Left hindlimb (tissue), 1 donor: ENCODE measurements around the gene AGPAT4.
A peak's percentile ranks its signal among the peaks of the same experiment; 100 is the strongest.

Experiments
- DNase-seq: peaks from one replicate; pipeline ENCODE4 v3.0.0-alpha.2; 2018

The AGPAT4 gene

DNA sequence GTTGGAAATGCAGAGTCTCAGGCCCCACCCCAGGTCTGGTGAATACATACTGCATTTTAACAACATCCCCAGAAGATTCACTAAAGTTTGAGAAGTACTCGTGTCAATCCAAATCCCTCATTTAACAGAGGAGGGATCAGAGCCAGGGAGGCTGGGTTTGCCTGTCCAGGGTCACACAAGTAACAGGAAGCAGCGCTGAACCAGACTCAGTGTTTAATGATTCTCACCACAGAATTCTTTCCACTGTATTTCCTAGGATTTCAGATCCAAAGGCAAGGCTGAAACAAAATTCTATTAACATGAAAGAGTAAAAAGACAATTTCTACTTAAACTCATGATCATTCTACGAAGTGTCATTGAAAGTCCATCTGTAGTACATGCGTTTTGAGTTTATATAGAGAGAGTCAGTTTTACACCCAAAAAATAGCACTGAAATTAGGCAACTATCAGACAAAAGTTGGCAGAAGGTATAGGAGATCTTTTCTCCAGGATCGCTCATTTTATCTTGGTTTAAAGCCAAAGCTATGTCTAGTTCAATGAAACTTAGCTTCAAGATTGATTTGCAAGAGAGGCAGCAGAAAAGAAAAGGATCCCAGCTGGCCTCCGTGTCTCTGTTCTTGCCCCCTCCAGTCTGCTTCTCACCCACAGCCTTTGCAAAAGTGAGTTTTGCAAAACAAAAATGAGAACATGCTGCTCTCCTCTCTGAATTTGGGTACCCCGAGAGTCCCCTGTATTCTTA lies 6.0 kb upstream of the AGPAT4 start:
- DNase-seq: no peak

- no peak for DNase-seq
These were observed 2.8 kb upstream of the AGPAT4 start for GRCh38 chr6:161276605-161277155.

DNA sequence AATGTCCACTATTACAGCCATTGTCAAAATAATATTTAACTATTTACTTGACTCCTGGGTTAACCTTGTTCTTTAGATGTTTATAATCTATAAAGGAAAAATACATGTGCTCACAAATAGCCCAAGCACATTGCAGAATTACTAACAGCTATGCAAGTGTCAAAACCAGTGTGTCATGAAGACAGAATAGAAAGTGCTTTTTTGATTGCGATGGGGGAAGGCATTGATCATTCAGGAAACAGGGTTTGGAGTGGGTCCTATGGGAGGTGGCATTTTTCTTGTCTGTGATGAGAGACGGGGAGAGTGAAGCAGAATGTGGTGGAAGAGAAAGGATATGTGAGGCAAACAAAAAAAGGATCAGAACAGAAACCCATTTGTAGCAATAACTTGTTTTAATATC lies 1.0 kb upstream of the AGPAT4 start:
- DNase-seq: no peak

DNA sequence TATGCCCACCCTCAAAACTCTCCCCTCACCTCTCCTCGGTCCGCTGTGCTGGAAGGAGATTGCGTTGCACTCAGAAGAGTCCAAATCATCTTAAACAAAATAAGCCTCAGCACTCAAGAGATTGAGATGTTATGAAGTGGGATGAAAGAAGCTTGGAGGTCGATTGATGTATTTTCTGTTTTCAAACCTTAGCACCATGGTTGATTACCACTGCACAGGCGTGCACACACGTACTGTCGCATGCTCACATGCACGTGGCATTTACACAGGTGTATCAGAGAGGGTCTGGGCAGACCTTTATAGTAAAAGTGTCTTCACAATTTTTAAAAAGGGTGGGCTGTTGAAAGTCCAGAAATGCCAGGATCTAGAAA lies 612 bp upstream of the AGPAT4 start:
- no peak for DNase-seq

DNA sequence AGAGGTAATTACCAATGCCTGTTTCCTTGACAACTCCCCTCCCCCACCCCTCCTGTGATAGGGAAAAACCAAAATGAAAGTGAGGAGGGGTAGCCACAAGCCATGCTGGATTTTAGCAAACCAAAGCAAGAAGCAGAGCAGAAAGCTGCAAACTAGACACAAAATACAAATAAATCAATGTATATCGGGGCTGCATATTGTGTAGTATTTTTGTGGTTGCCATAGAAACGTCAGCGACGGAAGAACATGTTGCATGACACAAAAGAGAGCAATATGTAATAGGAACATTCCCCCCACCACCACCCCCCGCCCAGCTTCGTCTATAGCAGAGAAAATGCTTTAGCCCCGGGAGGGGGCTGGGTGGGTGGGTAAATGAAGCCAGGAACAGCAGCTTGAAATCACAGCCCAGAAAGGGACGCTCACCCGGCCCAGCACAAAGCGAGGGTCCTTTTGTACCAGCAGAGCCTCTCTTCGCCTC lies 548 bp downstream of the AGPAT4 start:
- peak; percentile 79 for DNase-seq

DNA sequence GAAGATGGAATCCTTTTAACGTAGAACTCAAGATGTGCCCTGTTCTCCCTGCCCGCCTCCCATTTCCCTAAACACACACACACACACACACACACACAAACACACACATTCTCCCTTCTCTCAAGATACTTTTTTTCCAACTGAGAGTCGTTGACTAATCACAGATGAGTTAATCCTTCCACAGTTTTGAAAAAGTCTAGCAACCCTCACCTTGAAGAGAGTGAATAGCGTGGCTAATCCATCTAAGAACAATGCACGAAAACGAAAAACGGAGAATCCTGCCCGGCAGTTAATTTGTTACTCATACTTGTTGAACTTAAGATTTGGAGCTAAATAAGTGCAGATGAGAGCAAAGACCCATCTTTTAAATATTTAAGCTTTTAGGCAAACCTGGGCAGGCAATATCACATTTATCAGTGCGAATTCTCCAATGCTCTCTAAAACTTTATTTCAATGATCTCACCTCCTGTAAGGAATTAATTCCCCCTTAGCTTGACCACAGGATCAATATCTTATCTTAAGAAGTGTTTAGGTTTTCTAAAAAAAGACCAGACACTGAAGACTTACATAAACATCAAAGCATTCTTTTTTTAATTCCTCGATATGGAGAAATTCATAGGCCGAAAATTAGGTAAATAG lies 1.1 kb downstream of the AGPAT4 start:
- DNase-seq: no peak

DNA sequence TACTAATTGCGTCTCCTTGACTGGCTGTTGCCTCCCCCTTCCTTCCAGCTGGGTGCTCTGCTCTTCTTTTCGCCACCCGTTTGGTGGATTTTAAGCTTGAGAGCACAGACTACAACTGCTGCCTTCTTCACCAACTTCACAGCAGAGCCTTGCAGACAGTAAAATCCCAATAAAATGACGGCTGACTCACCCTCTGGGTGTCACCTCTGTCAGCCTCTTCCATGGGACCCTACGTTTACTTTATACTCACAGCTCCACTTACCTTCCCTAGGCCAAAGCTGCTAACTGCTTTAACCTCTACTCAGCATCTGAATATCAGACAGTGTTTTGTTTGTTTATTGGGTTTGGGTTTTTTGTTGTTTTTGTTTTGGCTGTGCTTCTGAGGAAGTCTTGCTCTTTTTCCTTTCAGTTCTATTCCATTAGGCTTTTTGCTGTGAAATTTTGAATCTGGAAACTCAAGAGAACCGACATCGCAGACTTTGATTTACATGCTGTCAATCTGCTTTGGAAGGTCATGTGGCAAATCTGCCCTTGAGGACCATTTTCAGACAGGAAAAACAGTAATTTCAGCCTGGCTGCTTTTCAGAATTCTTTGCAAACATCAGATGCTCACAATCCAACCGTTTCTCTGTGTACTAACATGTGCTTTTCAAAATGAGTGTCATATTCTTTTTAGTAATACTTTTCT lies 2.4 kb downstream of the AGPAT4 start:
- no peak for DNase-seq

GRCh38 chr6:161270116-161270515 lies 3.7 kb downstream of the AGPAT4 start:
- no peak for DNase-seq

DNA sequence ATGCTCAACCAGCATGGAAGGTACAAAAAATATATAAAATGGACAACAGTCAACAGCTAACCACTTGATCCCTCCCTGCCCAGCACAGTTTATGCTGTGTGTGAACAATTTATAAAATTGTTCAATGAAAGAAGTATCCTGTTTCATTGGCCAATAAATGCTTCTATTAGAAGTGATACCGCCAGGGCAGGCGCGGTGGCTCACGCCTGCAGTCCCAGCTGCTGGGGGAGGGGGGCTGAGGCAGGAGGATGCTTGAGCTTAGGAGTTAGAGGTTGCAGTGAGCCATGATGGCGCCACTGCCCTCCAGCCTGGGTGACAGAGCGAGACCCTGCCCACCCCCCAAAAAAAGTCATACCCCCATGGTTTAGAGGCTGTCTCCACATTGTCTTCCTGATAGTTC lies 4.6 kb downstream of the AGPAT4 start:
- DNase-seq: no peak

DNA sequence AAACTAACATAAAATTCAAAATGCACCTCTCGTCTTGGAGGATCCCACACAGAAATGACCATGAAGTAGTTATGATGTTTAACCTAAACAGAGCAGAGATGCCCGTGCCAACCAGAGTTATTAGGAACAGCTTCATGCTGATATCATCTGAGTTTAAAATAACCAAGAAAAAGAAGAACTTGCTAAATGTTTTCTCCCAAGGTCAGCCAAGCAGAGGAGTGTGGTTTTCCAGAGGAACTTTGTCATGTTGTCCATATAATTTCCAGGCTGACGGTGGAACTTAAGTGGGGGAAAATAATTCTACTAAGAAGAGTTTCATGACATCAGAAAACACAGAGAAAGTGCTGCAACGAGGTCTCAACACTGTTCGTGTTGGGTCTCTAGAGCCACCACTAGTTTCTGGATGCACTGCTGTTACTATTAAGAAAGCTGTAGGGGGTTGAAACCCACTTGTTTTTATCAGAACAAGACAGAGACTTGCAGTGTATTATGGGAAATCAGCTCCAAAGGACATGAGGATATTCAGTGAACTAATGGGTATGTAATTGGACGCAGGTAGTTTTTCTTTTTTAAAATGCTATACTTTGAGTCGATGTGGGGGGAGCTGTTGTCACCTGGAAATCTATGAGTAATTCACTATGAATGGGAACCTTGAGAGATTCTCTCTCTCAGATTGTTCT lies 5.2 kb downstream of the AGPAT4 start:
- DNase-seq: no peak

- no peak for DNase-seq
These were observed 7.2 kb downstream of the AGPAT4 start for GRCh38 chr6:161266513-161267230.

GRCh38 chr6:161265975-161266374 lies 7.9 kb downstream of the AGPAT4 start:
- no peak for DNase-seq

GRCh38 chr6:161265554-161265953 lies 8.3 kb downstream of the AGPAT4 start:
- DNase-seq: no peak

DNA sequence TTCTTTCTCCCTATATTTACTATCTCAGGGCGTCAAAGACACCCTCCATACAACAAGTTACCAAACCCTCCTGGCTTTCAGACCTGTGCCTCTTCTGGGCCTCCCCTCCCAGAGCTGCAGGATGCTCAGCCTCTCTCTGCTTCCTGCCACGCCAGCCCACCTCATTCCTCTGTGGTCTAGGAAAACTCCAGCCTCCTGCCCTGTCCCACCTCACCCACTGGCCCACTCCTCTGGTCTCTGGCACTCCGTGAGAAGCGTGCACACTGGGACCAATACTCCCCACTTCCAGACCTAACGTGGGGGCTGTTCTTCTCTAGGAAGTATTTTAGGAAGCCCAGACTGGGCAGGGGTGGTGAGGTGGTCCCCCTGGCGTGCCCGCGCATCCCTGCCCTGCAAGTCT lies 9.7 kb downstream of the AGPAT4 start:
- no peak for DNase-seq

- no peak for DNase-seq
These were observed 12.0 kb downstream of the AGPAT4 start for GRCh38 chr6:161261816-161262215.

DNA sequence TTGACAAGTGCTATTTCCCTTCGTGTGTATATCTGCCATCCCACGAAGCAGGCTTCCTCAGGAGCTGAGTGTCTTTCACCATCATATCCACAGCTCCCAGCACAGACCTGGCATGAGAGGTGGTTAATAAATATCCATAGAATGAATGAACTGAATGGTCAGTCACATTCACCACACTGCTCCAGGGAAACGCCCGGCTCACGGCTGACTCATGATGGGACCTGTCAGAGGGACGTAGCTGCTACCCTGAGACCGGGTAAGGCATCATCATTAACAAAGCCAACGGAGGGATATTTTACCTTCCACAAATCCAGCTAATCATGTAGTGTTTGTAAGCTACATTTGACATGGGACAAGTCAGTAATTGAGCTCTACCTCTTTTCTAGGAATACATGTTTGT lies 12.5 kb downstream of the AGPAT4 start:
- no peak for DNase-seq

- DNase-seq: no peak
These were observed 14.6 kb downstream of the AGPAT4 start for GRCh38 chr6:161259302-161259701.

DNA sequence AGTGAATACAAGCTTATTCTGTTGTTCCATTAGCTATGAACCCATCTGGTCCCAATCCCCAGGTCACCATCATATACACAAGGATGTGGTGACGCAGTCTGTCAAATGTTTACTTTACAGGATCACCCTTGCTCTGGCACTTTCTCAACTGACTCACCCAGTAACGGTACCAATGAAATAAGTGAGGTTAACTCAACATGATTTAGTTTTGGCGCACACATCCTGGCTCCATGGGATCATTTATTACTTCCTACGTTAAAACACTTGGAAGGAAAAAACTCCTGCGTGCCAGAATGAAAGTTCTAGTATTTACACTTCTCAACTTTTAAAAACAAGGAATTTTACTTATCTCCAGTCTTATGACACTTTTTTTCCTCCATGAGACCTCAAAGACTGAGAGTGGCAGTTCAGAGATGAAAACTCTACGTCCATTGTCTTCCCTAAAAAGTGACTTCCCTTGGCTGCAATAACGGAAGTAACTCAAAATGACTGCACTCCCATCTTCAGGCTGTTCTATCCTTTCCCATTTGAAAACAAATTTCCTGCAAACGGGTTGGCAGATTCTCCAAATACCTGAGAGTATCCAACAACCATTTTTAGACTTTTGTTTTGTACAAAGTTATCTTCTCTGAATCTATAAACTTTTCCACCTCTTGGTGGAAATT lies 15.9 kb downstream of the AGPAT4 start:
- DNase-seq: no peak

GRCh38 chr6:161256407-161256806 lies 17.5 kb downstream of the AGPAT4 start:
- DNase-seq: no peak

DNA sequence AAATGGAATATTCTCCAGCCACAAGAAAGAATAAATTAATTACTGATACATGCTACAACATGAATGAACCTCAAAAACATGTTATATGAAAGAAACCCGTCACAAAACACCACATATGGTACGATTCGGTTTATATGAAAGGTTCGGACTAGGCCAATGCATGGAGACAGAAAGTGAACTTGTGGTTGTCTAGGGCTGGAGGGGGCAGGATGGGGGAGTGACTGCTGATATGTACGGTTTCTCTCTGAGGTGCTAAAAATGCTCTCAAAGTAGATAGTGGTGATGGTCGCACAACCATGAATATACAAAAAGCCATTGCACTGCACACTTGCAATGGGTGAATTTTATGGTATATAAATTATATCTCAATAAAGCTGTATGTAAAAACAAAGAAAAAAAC lies 18.3 kb downstream of the AGPAT4 start:
- no peak for DNase-seq

- DNase-seq: no peak
These were observed 19.2 kb downstream of the AGPAT4 start for GRCh38 chr6:161254464-161255253.
